CD4-positive, alpha-beta T cell (primary cell): ENCODE results near the gene AVEN. TPM values are rescaled to one million over a fixed set of nuclear protein-coding genes. Genes with fewer than 3 reads are reported as not detected.

Experiments used
- ATAC-seq: fragments of 200-7000 bp; cut with Tn5 transposase; one replicate; pipeline ENCODE4 v1.10.0; 2022; ENCODE audit warnings: mild to moderate bottlenecking; ENCODE audit not compliant: poor library complexity
- CTCF ChIA-PET: fragments of 350-600 bp; sonication (Branson Sonifier 250); formaldehyde crosslinking; loops from one replicate; lab custom pipeline; 2021; ENCODE audit warnings: antibody characterized with exemption, inconsistent platforms; lab: Charles Lee
- POLR2A ChIA-PET: fragments of 350-600 bp; sonication (Branson Sonifier 250); formaldehyde crosslinking; loops from one replicate; lab custom pipeline; 2021; ENCODE audit warnings: antibody characterized with exemption, inconsistent platforms; lab: Charles Lee
- DNase-seq, 14 experiments: peaks; one replicate each; pipeline ENCODE4 v3.0.0-alpha.2; 2013 to 2020; ENCODE audit warnings: mixed read lengths in 2 of 14
- H3K27ac ChIP-seq, 2 donors: one replicate each; pipeline versions ENCODE4 v1.5.1 to v1.7.0; 2013; ENCODE audit warnings: low read length in 2 of 2, low read depth in 1 of 2, mild to moderate bottlenecking in 1 of 2
- H3K27me3 ChIP-seq, 2 experiments: 1 replicate in 1 of 2; 2 replicates in 1 of 2; pipeline versions ENCODE4 v1.6.1 to v1.7.0; 2013; ENCODE audit warnings: low read length in 2 of 2, control low read depth in 1 of 2, mild to moderate bottlenecking in 1 of 2, moderate library complexity in 1 of 2; ENCODE audit not compliant: insufficient read depth in 2 of 2, control insufficient read depth in 1 of 2
- H3K36me3 ChIP-seq: one replicate; pipeline ENCODE4 v1.6.1; 2013; ENCODE audit warnings: low read length, control low read depth; ENCODE audit not compliant: insufficient read depth
- H3K4me1 ChIP-seq: one replicate; pipeline ENCODE4 v1.6.1; 2013; ENCODE audit warnings: low read length, control low read depth; ENCODE audit not compliant: insufficient read depth
- H3K4me3 ChIP-seq: one replicate; pipeline ENCODE4 v1.5.1; 2013; ENCODE audit warnings: mild to moderate bottlenecking, low read length, moderate library complexity
- H3K9me3 ChIP-seq, 2 experiments: 1 replicate in 1 of 2; 2 replicates in 1 of 2; pipeline versions ENCODE4 v1.6.1 to v1.7.0; 2013; ENCODE audit warnings: low read length in 2 of 2, mild to moderate bottlenecking in 2 of 2, control low read depth in 1 of 2, moderate library complexity in 1 of 2; ENCODE audit not compliant: control insufficient read depth in 1 of 2, insufficient read depth in 1 of 2
- H3K27ac Mint-ChIP-seq: one replicate; pipeline ENCODE4 v1.8.0; 2020; ENCODE audit warnings: mixed read lengths
- H3K27me3 Mint-ChIP-seq: one replicate; pipeline ENCODE4 v1.8.0; 2021; ENCODE audit warnings: mixed read lengths
- H3K36me3 Mint-ChIP-seq: one replicate; pipeline ENCODE4 v1.8.0; 2021; ENCODE audit warnings: low read depth, mixed read lengths
- H3K4me1 Mint-ChIP-seq: one replicate; pipeline ENCODE4 v1.8.0; 2021; ENCODE audit warnings: low read depth, mixed read lengths
- H3K4me3 Mint-ChIP-seq: one replicate; pipeline ENCODE4 v1.8.0; 2020; ENCODE audit warnings: mild to moderate bottlenecking, mixed read lengths
- H3K9me3 Mint-ChIP-seq: one replicate; pipeline ENCODE4 v1.8.0; 2020; ENCODE audit warnings: mixed read lengths
- CTCF ChIP-seq: fragments of 200-600 bp; IDR thresholded peaks from one replicate; pipeline ENCODE4 v1.8.0; 2022; ENCODE audit warnings: antibody characterized with exemption, mild to moderate bottlenecking
- intact Hi-C, 2 experiments: fragments of 100-400 bp; cut with DNase I in 1 of 2; cut with micrococcal nuclease in 1 of 2; formaldehyde crosslinking; loops; one replicate each; pipeline versions ENCODE4 v1.15.1 to v1.9.0; 2023 to 2025; cut with DNase I, micrococcal nuclease
- total RNA-seq, 174 experiments: library from RNA in 2 of 174; stranded (reverse) in 2 of 174; gene quantifications; one replicate each; pipeline ENCODE4 v1.2.3 and lab custom pipeline; 2021 to 2026

Gene AVEN
- total RNA-seq, 2 experiments from 2014 or later, result 4.5 to 4.9 TPM

- Histone ChIP-seq H3K36me3 (no peaks in the 10 kb centered on the region), H3K4me3 (no peak overlapping the region), H3K9me3 (no peaks in the 10 kb centered on the region), H3K27me3 (no peaks in the 10 kb centered on the region), H3K4me1 (no peaks in the 10 kb centered on the region), H3K27ac (no peak overlapping the region)
- CTCF ChIA-PET, result no interaction called here
- no peaks in the 10 kb centered on the region for H3K9me3 Mint-ChIP-seq
- H3K4me3 Mint-ChIP-seq, result no peak overlapping the region
- DNase-seq, result no peak
- no peak overlapping the region for H3K27ac Mint-ChIP-seq
- H3K36me3 Mint-ChIP-seq, result no peaks in the 10 kb centered on the region
- H3K4me1 Mint-ChIP-seq, result no peaks in the 10 kb centered on the region
- no peak for TF ChIP-seq CTCF
- no peak for ATAC-seq
- POLR2A ChIA-PET, result no interaction called here
- intact Hi-C loops, result no loop called here
- no peaks in the 10 kb centered on the region for H3K27me3 Mint-ChIP-seq
These were observed 123.2 kb downstream of the AVEN start for GRCh38 chr15:33915571-33916407.

- CTCF ChIA-PET, result no interaction called here
- Mint-ChIP-seq H3K4me3 (no peak overlapping the region), H3K9me3 (no peaks in the 10 kb centered on the region), H3K4me1 (no peaks in the 10 kb centered on the region), H3K27ac (no peak overlapping the region), H3K36me3 (no peaks in the 10 kb centered on the region), H3K27me3 (no peaks in the 10 kb centered on the region)
- DNase-seq, result no peak
- Histone ChIP-seq H3K27me3 (no peaks in the 10 kb centered on the region), H3K27ac (no peak overlapping the region), H3K9me3 (no peaks in the 10 kb centered on the region), H3K4me1 (no peaks in the 10 kb centered on the region), H3K4me3 (no peak overlapping the region), H3K36me3 (no peaks in the 10 kb centered on the region)
- no peak for TF ChIP-seq CTCF
- POLR2A ChIA-PET, result interaction anchor here (0.6 kb wide), 1 partner anchor 60 kb away, joined by 3 read pairs; no protein-coding TSS in a partner anchor
- intact Hi-C loops, result no loop called here
- ATAC-seq, result no peak
These were observed 125.5 kb downstream of the AVEN start for GRCh38 chr15:33913459-33913858.

GRCh38 chr15:33912326-33912725 is 126.7 kb downstream of the AVEN start:
- TF ChIP-seq CTCF, result no peak
- no peaks in the 10 kb centered on the region for H3K9me3 Mint-ChIP-seq
- H3K4me1 Mint-ChIP-seq, result no peaks in the 10 kb centered on the region
- H3K4me3 Mint-ChIP-seq, result no peak overlapping the region
- Histone ChIP-seq H3K36me3 (no peaks in the 10 kb centered on the region), H3K4me3 (no peak overlapping the region), H3K27ac (no peak overlapping the region), H3K27me3 (no peaks in the 10 kb centered on the region), H3K4me1 (no peaks in the 10 kb centered on the region), H3K9me3 (no peaks in the 10 kb centered on the region)
- H3K36me3 Mint-ChIP-seq, result no peaks in the 10 kb centered on the region
- no peak for DNase-seq
- no peak overlapping the region for H3K27ac Mint-ChIP-seq
- POLR2A ChIA-PET, result no interaction called here
- H3K27me3 Mint-ChIP-seq, result no peaks in the 10 kb centered on the region
- CTCF ChIA-PET, result no interaction called here
- intact Hi-C loops, result no loop called here
- ATAC-seq, result no peak
